Esophagus muscularis mucosa (tissue), 4 donors: ENCODE results near the gene CDR2.

Experiments
- EP300 ChIP-seq: sonication (generic); formaldehyde crosslinking; IDR thresholded peaks from one replicate; pipeline ENCODE4 v1.6.1; 2017; ENCODE audit warnings: antibody characterized with exemption
- POLR2A ChIP-seq: fragments of 450-650 bp; IDR thresholded peaks from one replicate; pipeline ENCODE4 v1.6.1; 2017; ENCODE audit warnings: antibody characterized with exemption, moderate library complexity, mild to moderate bottlenecking, low read depth
- TF ChIP-seq, protein P1 (sequence below), 3 experiments: fragments of 200-600 bp in 2 of 3; fragments of 450-650 bp in 1 of 3; sonication (generic) in 2 of 3; IDR thresholded peaks; one replicate each; pipeline ENCODE4 v1.5.1; 2017 to 2019; ENCODE audit warnings: antibody characterized with exemption in 3 of 3, mild to moderate bottlenecking in 2 of 3, moderate library complexity in 1 of 3

- TF ChIP-seq, protein P1, sequence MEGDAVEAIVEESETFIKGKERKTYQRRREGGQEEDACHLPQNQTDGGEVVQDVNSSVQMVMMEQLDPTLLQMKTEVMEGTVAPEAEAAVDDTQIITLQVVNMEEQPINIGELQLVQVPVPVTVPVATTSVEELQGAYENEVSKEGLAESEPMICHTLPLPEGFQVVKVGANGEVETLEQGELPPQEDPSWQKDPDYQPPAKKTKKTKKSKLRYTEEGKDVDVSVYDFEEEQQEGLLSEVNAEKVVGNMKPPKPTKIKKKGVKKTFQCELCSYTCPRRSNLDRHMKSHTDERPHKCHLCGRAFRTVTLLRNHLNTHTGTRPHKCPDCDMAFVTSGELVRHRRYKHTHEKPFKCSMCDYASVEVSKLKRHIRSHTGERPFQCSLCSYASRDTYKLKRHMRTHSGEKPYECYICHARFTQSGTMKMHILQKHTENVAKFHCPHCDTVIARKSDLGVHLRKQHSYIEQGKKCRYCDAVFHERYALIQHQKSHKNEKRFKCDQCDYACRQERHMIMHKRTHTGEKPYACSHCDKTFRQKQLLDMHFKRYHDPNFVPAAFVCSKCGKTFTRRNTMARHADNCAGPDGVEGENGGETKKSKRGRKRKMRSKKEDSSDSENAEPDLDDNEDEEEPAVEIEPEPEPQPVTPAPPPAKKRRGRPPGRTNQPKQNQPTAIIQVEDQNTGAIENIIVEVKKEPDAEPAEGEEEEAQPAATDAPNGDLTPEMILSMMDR (IDR thresholded peaks at IDR 0.05): no peak
- TF ChIP-seq POLR2A (no peak), EP300 (no peak)
Measured at GRCh38 chr16:22375963-22376640, 1.7 kb upstream of the CDR2 start.
